ENCODE data around the gene TASOR2.

The TASOR2 gene

DNA sequence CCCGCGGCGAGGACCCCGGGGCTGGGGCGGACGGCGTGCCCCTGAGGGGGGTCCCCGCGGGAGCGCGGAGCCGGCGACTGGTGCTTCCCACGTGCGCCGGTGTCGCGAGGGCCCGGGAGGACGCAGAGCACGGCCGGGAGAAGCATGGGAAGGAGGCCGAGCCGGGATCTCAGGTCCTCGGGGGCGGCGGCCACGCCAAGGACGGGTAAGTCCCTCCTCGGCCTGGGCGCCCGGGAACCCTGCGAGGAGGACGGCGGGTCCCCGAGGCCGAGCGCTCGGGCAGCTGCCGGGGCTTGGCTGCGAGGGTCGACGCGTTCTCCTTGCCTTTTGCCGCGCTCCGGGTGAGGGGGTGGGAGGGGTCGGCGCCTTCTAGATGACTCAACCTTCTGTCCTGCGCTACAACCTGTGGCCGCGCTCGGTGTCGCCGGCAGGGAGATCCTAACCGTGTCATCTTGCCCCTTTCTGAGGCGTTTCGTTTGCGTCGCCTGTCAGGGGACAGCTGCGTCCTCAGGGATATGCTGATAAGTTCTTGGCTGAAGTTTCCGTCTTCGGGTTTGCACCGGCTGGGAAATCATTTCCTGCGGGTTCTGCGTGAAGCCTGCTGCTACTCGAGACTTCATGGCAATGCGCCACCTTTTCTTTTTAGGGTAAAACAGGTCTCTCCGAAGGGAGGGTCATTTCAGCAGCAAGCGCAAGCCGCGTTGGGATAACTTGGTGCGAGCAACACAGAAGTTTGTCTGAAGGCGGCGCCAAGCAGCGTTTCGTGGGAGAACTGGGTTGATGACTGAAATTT, 529 bp downstream of the TASOR2 start:
- DNase-seq, result no peak

DNA sequence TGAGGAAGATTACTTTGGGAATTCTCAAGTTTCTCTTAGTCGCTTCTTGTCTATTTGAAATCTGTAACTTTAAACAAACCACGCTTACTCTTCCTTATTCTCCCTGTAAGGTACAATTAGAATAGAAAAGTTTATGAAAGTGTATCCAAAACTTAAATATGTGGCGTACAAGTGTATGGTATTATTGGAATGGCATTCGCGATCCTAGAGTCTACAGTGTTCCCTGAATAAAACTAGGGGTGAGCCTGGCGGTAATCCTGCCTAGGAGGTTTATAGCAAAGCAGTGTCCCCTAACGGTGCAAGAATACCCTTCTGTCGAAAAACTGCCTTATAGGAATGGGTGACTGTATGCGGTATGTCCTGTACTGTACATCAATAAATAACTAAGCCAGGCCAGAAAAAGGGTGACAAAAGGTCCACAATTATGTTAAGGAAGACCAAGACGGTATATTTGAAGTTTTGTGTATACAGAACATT, 1.2 kb downstream of the TASOR2 start:
- DNase-seq, result no peak

DNA sequence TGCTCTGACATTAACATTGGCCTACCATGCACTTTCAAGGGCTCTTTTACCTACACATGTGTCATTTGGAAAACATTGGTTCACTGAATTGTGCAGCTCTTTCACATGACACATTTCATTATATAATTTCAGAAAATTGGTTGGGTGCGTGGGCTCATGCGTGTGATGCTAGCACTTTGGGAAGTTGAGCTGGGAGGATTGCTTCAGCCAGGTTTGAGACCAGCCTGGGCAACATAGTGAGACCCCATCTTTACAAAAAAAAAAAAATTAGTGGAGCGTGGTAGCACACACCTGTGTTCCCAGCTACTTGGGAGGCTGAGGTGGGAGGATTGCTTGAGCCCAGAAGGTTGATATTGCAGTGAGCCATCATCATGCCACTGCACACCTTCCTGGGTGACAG, 3.9 kb downstream of the TASOR2 start:
- DNase-seq, result no peak

DNA sequence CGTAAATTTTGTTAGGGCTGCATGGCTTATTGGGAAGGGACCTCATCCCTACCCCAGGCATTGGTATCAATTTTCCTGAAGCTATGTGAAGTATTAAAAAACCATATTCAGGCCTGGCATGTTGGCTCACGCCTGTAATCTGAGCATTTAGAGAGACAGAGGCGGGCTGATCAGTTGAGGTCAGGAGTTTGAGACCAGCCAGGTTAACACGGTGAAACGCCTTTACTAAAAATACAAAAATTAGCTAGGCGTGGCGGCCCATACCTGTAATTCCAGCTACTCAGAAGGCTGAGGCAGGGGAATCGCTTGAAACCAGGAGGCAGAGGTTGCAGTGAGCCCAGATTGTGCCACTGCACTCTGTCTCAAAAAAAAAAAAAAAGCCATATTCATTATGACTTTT, 7.1 kb downstream of the TASOR2 start:
- no peak for DNase-seq

DNA sequence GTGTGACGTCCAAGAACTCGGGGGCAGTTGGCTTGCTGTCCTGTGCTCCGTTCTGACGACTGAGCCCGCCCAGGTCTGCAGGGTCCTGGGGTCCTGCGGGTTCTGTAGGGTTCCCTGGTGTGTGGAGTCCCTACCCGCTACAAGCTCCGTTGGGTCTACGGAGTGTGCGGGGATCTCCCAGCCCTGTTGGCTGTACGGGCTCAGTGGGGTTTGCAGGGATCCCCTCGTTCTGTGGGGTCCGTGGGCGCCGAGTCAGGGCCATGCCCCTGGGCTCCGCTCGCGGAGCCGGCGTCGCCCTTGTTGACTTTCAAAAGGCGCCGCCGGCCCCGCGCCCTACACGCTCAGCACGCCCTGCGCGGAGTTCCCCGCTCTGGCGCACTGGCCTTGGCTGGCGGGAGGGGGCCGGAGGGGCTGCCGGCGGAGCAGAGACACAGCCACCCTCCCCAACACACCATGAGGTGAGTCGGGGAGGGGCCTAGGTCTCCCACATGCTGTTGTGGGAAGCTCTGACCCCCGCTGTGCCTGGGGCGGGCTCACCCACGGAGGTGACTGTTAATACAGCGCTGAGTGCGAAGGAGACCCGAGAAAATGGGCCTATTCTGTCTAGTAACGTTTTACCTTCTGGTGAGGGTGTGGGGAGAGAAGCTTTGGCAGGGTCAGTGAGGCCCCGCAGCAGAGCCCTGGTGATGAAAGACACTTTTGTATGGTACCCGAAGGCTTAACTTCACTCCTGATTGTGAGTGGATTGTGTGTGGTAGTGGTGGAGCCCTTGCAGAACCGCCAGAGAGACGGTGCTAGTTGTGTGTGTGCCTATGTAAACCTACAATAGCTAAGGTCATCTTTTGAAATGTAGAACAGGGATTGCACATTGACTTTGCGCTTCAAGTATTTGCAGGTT, 8.1 kb downstream of the TASOR2 start:
- DNase-seq, result peak; percentile 38

DNA sequence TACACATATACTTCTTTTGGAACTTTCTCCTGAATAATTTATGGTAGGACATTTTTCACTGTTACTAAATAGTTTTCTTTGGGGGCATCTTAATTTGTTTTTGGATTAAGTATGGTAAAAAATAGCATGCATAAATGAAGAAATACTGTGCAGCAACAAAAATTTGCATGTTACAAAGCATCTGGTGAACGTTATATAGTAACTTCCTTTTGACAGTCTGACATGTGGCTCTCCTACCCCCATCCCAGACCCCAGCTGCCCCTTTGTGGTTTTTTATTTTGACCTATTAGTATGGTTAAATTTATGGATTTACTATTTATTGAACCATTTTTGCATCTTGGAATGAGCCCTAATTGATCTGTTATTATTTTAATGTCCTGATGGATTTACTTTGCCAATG, 9.9 kb downstream of the TASOR2 start:
- DNase-seq, result no peak

DNA sequence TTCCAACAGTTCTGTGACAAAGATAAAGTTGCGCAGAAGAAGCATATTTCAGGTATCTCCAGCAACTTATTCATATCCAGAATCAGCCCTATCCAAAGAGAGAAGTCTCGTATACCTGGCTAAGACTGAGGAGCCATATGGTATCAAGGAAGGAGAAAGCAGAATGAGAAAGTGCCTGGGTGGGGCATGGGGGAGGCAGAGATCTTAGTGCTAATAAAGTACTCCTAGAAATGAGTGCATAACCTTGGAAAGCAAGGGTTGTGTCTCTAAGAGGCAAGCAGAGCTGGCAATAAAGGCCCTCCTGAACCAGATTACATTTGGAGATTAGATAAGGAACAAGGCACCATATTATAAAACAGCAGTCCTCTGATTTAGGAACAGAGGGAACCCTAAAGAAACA, 12.7 kb downstream of the TASOR2 start:
- no peak for DNase-seq

DNA sequence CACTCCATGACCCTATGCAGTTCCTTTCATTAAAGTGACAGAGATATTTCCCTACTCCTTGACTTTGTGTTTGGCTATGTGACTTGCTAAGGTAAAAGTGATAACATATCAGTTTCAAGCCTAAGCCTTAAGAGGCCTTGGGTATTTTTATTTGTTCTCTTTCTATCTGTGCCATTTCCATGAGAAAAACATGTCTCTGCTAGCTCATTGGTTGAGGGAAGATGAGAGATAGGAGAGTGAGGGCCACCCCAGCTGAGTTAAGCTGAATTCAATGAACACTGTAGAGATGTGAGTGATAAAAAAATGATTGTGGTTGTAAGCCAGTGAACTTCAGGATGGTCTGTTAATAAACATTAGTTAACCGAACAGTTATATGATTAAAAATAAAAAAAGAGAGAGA, 13.4 kb downstream of the TASOR2 start:
- no peak for DNase-seq

DNA sequence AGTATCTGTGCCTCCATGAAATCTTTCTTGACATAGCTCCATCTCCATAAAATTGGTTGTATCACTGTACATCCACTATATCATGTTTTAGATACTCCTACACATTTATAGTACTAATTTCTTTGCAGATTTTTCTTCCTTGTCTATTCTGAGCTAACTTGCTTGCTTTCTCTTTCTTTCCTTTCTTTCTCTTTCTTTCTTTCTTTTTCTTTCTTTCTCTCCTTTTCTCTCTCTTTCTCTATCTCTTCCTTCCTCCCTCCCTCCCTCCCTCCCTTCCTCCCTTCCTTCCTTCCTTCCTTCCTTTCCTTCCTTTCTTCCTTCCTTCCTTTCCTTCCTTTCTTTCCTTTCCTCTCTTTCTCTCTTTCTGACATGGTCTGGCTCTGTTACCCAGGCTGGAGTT, 23.7 kb downstream of the TASOR2 start:
- DNase-seq, result no peak

DNA sequence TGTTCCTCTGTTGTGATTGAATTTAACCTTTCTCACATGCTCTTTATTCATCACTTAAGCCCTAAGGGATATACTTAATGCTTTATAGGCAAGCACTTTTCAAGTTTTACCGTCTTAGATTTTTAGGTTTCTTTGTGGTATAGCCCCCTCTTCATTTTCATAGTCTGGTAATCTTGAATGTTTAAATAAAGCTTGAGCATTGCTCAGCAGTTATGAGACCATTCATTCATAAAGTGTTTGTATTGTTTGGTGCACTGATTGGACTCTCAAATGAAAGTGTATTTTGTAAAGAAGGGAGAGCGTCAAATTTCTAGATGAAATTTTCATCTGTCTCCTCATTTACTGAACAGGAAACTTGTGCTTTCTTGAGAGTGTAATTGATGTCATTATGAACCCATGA, 25.2 kb downstream of the TASOR2 start:
- no peak for DNase-seq

DNA sequence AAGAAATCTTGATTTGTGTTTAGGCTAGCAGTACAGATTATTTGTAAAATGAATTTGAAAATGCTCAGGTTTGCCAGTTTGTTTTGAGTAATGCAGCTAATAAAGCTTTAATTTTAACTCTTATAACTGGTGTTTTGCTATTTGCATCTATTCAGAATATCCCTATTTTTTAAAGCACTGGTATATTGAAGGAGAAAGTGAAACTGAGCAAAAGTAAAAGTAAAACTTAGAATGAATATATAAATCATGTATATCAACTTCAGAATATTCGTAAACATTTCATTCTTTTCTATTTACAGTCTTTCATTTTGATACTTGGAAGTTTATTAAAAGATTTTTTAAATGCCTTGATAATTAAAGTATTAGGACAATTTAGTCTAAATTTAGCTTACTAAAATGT, 26.2 kb downstream of the TASOR2 start:
- no peak for DNase-seq

DNA sequence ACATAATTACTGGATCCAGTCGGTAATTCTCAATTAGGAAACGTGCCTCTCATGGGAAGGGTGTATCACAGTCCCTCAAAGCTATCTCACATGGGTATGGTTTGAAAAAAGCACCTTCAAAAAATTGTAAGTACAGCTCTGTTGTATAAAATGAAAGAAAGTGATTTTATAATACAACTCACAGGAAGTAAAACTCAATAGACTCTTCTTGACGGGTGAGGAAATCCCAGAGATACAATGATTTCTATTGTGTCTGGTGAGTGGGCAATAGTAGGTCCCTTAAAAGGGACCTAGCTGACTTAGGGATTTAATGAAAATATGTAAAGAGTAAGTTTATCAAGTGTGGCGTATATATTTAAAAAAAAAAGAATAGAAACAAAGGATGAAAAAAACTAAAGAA, 27.0 kb downstream of the TASOR2 start:
- no peak for DNase-seq

DNA sequence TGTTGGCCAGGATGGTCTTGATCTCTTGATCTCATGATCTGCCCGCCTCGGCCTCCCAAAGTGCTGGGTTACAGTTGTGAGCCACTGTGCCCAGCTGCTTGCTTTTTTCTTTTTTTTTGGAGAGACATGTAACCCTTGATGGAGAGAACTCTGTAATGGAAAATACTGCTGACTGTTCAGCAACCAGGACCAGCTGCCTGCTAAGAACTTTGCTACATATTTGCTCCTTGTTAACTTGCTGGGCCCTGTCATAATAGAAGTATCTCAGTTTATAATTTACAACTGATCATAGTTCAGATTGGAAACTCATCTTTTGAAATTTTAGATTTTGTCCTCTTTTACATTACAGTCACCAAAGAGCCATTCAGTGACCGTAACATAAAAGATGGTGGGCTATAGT, 34.9 kb downstream of the TASOR2 start:
- DNase-seq, result no peak

DNA sequence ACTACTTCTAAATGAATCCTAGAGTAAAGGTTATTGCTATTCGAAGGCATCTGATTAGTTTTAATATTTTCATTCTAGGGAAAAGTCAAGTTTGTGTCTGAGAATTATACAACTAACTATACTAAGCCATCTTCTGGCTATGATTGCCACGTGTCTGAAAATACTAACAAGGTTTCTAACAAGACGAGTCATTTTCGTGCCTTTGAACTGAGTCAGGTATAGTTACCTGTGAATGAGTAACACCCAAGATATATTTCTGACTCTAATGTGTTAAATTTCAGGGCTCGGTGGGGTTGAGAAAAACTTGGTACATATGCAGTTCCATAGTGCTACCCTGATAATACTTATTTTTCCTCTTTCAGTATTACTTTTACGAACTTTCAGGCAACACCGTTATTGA, 35.5 kb downstream of the TASOR2 start:
- no peak for DNase-seq

DNA sequence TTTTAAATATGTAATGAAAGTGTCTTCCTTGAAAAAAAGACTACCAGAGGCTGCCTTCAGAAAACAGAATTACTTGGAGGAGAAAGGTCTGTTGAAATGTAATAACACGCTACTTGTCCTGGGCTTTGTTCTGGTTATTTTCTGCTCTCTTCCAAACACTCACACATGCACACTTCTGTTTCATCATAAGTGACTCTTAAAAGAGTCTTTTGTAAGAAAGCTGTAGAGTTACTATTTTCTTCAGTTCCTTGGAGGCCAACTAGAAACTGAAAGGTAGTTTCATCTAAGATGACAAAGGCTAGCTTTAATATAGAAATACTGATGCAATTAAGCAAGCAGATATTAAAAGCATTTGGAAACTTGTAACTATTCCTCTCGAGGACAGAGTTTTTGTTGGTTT, 39.1 kb downstream of the TASOR2 start:
- no peak for DNase-seq

DNA sequence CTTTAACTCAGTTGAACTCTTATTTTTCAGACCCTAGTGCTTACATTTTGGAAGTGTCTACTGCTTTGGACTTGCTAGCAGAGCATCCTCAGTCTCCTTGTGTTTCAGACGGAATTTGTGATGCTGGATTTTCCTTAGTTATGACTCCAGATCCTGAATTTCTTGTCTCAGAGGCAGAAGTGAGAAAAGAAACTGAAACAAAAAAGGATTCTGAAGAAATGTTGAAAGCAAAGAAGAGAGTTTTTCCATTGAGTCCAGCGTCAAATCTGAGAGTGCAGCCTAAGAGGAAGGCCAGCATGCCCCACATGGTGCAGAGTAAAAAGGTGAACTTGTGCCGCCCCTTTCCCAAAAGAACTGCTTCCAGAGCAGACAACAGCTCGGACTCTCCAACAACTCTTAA, 46.1 kb downstream of the TASOR2 start:
- no peak for DNase-seq

DNA sequence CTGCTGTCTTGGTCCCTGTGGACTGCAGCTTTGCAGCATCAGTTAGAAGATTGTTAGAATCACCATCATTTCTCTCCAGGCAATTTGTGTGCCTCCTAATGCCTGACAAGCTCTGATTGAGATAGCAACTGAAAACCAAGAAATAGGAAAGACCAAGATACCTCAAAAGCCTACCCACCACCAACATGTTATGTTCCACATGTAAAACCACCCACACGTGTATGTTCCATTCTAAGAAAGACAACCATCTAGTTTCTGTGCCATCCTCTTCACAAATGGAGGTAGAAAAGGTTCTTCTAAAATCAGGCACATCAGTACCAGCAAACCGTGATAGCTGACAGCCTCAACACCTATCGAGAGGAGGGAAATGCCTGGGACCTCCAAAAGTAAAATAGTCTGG, 46.9 kb downstream of the TASOR2 start:
- DNase-seq, result no peak

DNA sequence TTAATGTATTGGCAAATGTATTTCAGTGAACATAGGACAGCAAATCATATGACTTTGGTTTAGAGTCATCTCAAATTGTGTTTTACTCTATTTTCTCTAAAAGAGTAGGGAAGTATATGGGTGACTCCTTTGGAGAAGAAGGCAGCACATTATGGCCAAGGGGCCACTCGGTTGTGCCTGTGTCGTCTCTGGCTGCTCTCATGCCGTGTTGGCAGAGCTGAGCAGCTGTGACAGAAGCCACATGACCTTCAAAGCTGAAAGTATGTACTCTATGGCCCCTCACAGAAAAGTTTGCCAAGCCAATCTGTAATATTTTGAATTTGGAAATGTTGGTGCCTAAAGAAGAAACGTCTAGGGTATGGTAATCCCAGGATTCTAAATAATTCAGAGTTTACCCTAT, 47.5 kb downstream of the TASOR2 start:
- no peak for DNase-seq

All from NCI-H2227 treated with DMSO at 0.1 percent for 48 hours (cell line).